K562 (cell line): ENCODE measurements around the gene NEDD8. TPM values are rescaled to one million over a fixed set of nuclear protein-coding genes. Genes with fewer than 3 reads are reported as not detected.

ENCODE experiments used
- CHCHD3 ChIP-seq: fragments of 250-450 bp; sonication (Bioruptor Pico); IDR thresholded peaks from 2 replicates; pipeline ENCODE4 v2.1.2; 2022; ENCODE audit warnings: mild to moderate bottlenecking
- DIDO1 ChIP-seq: fragments of 450-650 bp; IDR thresholded peaks from 2 replicates; pipeline ENCODE4 v1.6.1; 2016; ENCODE audit warnings: low read depth, missing biosample characterization, missing genetic modification characterization
- MTA2 ChIP-seq: fragments of 450-650 bp; IDR thresholded peaks from 2 replicates; pipeline ENCODE4 v1.6.1; 2016; ENCODE audit warnings: low read depth
- NONO ChIP-seq, 2 experiments: fragments of 200-400 bp in 1 of 2; fragments of 450-650 bp in 1 of 2; formaldehyde crosslinking in 1 of 2; IDR thresholded peaks; 2 replicates each; pipeline ENCODE4 v1.6.1; 2017; ENCODE audit warnings: low read depth in 2 of 2, mild to moderate bottlenecking in 2 of 2, moderate library complexity in 2 of 2, low read length in 1 of 2
- NR4A1 ChIP-seq, 2 experiments: fragments of 250-450 bp in 1 of 2; fragments of 450-650 bp in 1 of 2; sonication (Bioruptor Pico) in 1 of 2; IDR thresholded peaks; 2 replicates each; pipeline versions ENCODE4 v1.4.0 to v1.6.1; 2016 to 2020; ENCODE audit warnings: mild to moderate bottlenecking in 2 of 2, missing compliant biosample characterization in 1 of 2, missing genetic modification characterization in 1 of 2, moderate library complexity in 1 of 2
- OTX1 ChIP-seq: fragments of 450-650 bp; formaldehyde crosslinking; IDR thresholded peaks from 2 replicates; pipeline ENCODE4 v1.4.0; 2022; ENCODE audit warnings: mild to moderate bottlenecking
- PURB ChIP-seq: sonication (generic); formaldehyde crosslinking; IDR thresholded peaks from 2 replicates; pipeline ENCODE4 v1.9.0; 2021; ENCODE audit warnings: low read depth, mild to moderate bottlenecking, missing genetic modification reagents
- RBM39 ChIP-seq: fragments of 200-400 bp; formaldehyde crosslinking; optimal IDR thresholded peaks from 2 replicates; pipeline ENCODE3; 2018; ENCODE audit warnings: low read depth, low read length
- RFX7 ChIP-seq: fragments of 250-450 bp; sonication (Bioruptor Pico); IDR thresholded peaks from 2 replicates; pipeline ENCODE4 v1.5.1; 2021; ENCODE audit warnings: mild to moderate bottlenecking
- ZNF133 ChIP-seq: fragments of 250-450 bp; sonication (Bioruptor Pico); IDR thresholded peaks from 2 replicates; pipeline ENCODE4 v1.4.0; 2020; ENCODE audit warnings: mild to moderate bottlenecking
- ZNF197 ChIP-seq: fragments of 200-800 bp; sonication (Bioruptor generic); IDR thresholded peaks from 2 replicates; pipeline ENCODE4 v1.6.1; 2016; ENCODE audit warnings: low read depth, missing genetic modification characterization, missing compliant biosample characterization
- polyA plus RNA-seq, 8 experiments: library from polyadenylated mRNA; depleted of rRNA in 4 of 8; stranded (reverse) in 5 of 8; unstranded in 3 of 8; fragments of >200 nt; fragmentation: Nextera tagmentation in 2 of 8; fragmentation: Illumina TruSeq in 1 of 8; extraction: Ambion mirVana in 2 of 8; extraction: Trizol in 1 of 8; gene quantifications; 2 replicates each; pipeline versions ENCODE4 v1.2.1 to v1.2.3, GENCODE V29; 2011 to 2014; ENCODE audit warnings: inconsistent platforms in 1 of 8, missing spikeins in 1 of 8
- total RNA-seq, 7 experiments: library from RNA; depleted of rRNA in 6 of 7; stranded (reverse); fragments of >200 nt in 6 of 7; fragmentation: Illumina TruSeq in 2 of 7; extraction: Trizol in 2 of 7; gene quantifications; 2 replicates each; pipeline versions ENCODE4 v1.2.1 to v1.2.3, GENCODE V29; 2011 to 2021; ENCODE audit warnings: low replicate concordance in 1 of 7
- TF ChIP-seq, protein P1 (sequence below): fragments of 250-450 bp; sonication (Bioruptor Pico); IDR thresholded peaks from 2 replicates; pipeline ENCODE4 v1.5.0; 2020; ENCODE audit warnings: mild to moderate bottlenecking, borderline replicate concordance
- TF ChIP-seq, protein P2 (sequence below): fragments of 250-450 bp; sonication (Bioruptor Pico); IDR thresholded peaks from 2 replicates; pipeline ENCODE4 v1.5.1; 2021; ENCODE audit warnings: mild to moderate bottlenecking
- TF ChIP-seq, protein P3 (sequence below), 2 experiments: fragments of 450-650 bp in 1 of 2; sonication (generic) in 1 of 2; formaldehyde crosslinking in 1 of 2; IDR thresholded peaks; 2 replicates each; pipeline versions ENCODE4 v1.7.1 to v1.9.0; 2016 to 2022; ENCODE audit warnings: inconsistent platforms in 1 of 2, mild to moderate bottlenecking in 1 of 2, missing genetic modification reagents in 1 of 2

Gene NEDD8
- total and polyA plus RNA-seq, 9 of the 15 experiments (the other 6 are each of a cell fraction or from before 2014, with no cell fraction given): 142 to 691 (median 260) TPM

DNA sequence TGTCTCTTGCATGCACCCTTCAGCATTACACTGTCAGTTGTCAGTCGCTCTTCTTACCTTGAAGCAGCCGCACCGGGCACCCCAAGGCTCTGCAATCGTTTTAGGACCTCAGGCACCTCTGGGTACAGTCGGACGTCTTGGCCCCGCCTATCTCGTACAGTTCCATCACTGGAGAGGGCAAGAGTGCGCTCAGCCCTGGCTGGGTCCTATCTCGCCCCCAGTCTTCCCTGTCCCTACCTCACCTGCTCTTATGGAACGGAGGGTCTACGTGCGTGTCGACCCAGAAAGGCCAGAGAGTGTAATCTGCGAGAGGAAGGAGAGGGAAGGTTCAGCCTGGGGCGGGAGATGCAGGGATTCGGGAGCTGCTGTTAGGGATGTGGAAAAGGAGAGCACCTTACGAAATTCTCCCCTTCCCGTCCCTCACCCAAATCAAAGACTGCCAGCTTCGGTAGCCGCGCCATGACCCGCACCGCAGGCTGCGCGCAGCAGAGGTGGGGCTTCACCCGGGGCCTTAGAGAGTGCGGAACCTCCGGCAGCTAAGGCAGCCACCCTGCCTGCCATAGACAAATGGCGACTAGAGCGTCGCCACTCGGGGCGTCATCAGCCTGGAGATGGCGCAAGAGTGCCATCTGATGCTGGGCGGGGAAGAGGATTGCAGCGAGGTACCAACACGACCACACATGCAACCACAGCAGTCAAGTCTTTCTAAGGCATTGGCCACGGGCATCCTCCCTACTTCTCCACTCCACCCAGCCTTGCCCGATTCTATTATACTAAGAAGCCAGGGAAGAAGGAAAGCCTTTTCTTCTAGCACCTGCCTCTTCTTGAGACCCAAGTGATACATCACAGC, 16.4 kb downstream of the NEDD8 start, which contains the start of gene MDP1 (continued):
- no peak for TF ChIP-seq ZNF197
- TF ChIP-seq ZNF133 (CRISPR knock-in tag): no peak
- no peak for TF ChIP-seq RBM39
- TF ChIP-seq MTA2: no peak
- no peak for TF ChIP-seq NR4A1 (CRISPR knock-in tag; IDR thresholded peaks at IDR 0.05)
- TF ChIP-seq NR4A1 (tag; IDR thresholded peaks at IDR 0.05): no peak
- TF ChIP-seq DIDO1: no peak
- TF ChIP-seq, protein P1, sequence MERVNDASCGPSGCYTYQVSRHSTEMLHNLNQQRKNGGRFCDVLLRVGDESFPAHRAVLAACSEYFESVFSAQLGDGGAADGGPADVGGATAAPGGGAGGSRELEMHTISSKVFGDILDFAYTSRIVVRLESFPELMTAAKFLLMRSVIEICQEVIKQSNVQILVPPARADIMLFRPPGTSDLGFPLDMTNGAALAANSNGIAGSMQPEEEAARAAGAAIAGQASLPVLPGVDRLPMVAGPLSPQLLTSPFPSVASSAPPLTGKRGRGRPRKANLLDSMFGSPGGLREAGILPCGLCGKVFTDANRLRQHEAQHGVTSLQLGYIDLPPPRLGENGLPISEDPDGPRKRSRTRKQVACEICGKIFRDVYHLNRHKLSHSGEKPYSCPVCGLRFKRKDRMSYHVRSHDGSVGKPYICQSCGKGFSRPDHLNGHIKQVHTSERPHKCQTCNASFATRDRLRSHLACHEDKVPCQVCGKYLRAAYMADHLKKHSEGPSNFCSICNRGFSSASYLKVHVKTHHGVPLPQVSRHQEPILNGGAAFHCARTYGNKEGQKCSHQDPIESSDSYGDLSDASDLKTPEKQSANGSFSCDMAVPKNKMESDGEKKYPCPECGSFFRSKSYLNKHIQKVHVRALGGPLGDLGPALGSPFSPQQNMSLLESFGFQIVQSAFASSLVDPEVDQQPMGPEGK (CRISPR knock-in tag): no peak
- no peak for TF ChIP-seq CHCHD3
- TF ChIP-seq RFX7 (CRISPR knock-in tag): no peak
- TF ChIP-seq, protein P2, sequence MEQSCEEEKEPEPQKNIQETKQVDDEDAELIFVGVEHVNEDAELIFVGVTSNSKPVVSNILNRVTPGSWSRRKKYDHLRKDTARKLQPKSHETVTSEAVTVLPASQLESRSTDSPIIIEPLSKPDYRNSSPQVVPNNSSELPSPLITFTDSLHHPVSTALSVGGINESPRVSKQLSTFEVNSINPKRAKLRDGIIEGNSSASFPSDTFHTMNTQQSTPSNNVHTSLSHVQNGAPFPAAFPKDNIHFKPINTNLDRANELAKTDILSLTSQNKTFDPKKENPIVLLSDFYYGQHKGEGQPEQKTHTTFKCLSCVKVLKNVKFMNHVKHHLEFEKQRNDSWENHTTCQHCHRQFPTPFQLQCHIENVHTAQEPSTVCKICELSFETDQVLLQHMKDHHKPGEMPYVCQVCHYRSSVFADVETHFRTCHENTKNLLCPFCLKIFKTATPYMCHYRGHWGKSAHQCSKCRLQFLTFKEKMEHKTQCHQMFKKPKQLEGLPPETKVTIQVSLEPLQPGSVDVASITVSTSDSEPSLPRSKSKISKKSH (CRISPR knock-in tag): no peak
- TF ChIP-seq, protein P3, sequence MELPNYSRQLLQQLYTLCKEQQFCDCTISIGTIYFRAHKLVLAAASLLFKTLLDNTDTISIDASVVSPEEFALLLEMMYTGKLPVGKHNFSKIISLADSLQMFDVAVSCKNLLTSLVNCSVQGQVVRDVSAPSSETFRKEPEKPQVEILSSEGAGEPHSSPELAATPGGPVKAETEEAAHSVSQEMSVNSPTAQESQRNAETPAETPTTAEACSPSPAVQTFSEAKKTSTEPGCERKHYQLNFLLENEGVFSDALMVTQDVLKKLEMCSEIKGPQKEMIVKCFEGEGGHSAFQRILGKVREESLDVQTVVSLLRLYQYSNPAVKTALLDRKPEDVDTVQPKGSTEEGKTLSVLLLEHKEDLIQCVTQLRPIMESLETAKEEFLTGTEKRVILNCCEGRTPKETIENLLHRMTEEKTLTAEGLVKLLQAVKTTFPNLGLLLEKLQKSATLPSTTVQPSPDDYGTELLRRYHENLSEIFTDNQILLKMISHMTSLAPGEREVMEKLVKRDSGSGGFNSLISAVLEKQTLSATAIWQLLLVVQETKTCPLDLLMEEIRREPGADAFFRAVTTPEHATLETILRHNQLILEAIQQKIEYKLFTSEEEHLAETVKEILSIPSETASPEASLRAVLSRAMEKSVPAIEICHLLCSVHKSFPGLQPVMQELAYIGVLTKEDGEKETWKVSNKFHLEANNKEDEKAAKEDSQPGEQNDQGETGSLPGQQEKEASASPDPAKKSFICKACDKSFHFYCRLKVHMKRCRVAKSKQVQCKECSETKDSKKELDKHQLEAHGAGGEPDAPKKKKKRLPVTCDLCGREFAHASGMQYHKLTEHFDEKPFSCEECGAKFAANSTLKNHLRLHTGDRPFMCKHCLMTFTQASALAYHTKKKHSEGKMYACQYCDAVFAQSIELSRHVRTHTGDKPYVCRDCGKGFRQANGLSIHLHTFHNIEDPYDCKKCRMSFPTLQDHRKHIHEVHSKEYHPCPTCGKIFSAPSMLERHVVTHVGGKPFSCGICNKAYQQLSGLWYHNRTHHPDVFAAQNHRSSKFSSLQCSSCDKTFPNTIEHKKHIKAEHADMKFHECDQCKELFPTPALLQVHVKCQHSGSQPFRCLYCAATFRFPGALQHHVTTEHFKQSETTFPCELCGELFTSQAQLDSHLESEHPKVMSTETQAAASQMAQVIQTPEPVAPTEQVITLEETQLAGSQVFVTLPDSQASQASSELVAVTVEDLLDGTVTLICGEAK (IDR thresholded peaks at IDR 0.05): no peak
- TF ChIP-seq, protein P3 (CRISPR knock-in tag; IDR thresholded peaks at IDR 0.05): no peak
- TF ChIP-seq NONO (IDR thresholded peaks at IDR 0.05; ENCODE audit: low read depth in 2 of 2, low read length in 1 of 2): peak in 1 of 2 experiments; percentile 61; a peak in 1 of 4 replicates
- TF ChIP-seq PURB (CRISPR knock-in tag): no peak
- peak; percentile 7; the same call in 1 of the 2 replicates for TF ChIP-seq OTX1
